Lung (tissue), 12 donors: ENCODE measurements around the gene PROB1. TPM values are rescaled to one million over a fixed set of nuclear protein-coding genes. Genes with fewer than 3 reads are reported as not detected.

Source experiments
- ATAC-seq: fragments of 200-7000 bp; cut with Tn5 transposase; one replicate; pipeline ENCODE4 v1.9.1; 2020; ENCODE audit warnings: moderate number of reproducible peaks; ENCODE audit not compliant: insufficient read depth, low FRiP score
- DNase-seq, 3 donors: peaks; one replicate each; pipeline ENCODE4 v3.0.0-alpha.2; 2013 to 2017
- H3K27ac ChIP-seq, 2 donors: one replicate each; pipeline ENCODE4 v1.5.1; 2013; ENCODE audit warnings: mild to moderate bottlenecking in 2 of 2, moderate library complexity in 2 of 2, control low read depth in 1 of 2, inconsistent platforms in 1 of 2, low read depth in 1 of 2, low read length in 1 of 2
- H3K27me3 ChIP-seq, 3 donors: one replicate each; pipeline ENCODE4 v1.5.1; 2013; ENCODE audit warnings: low read length in 2 of 3; ENCODE audit not compliant: control insufficient read depth in 3 of 3, insufficient read depth in 3 of 3
- H3K36me3 ChIP-seq, 4 donors: one replicate each; pipeline ENCODE4 v1.5.1; 2013; ENCODE audit warnings: low read length in 4 of 4, mild to moderate bottlenecking in 1 of 4, moderate library complexity in 1 of 4; ENCODE audit not compliant: control insufficient read depth in 4 of 4, insufficient read depth in 4 of 4
- H3K4me1 ChIP-seq, 5 donors: one replicate each; pipeline ENCODE4 v1.5.1; 2013; ENCODE audit warnings: low read length in 5 of 5, mild to moderate bottlenecking in 2 of 5, moderate library complexity in 1 of 5; ENCODE audit not compliant: control insufficient read depth in 5 of 5, insufficient read depth in 5 of 5
- H3K4me3 ChIP-seq: one replicate; pipeline ENCODE4 v1.5.1; 2013; ENCODE audit warnings: mild to moderate bottlenecking, control low read depth, moderate library complexity
- H3K9ac ChIP-seq, 2 donors: one replicate each; pipeline ENCODE4 v1.5.1; 2013; ENCODE audit warnings: low read length in 2 of 2, control low read depth in 1 of 2; ENCODE audit not compliant: insufficient read depth in 1 of 2
- H3K9me3 ChIP-seq, 4 donors: one replicate each; pipeline ENCODE4 v1.5.1; 2013; ENCODE audit warnings: low read length in 3 of 4, mild to moderate bottlenecking in 1 of 4, moderate library complexity in 1 of 4; ENCODE audit not compliant: control insufficient read depth in 4 of 4, insufficient read depth in 3 of 4
- WGBS, 2 donors: extraction: QIAGEN DNeasy Blood & Tissue Kit; methylation state at CpG; one replicate each; pipeline ENCODE4 v1.1.7; 2013; 5-methylcytosine and 5-hydroxymethylcytosine counted together
- polyA plus RNA-seq, 2 donors: library from polyadenylated mRNA; stranded (reverse); fragments of 200-250 nt; gene quantifications; one replicate each; pipeline ENCODE4 v1.2.1, GENCODE V29; 2013
- total RNA-seq, 2 donors: library from RNA; depleted of rRNA in 1 of 2; stranded (reverse); fragments of >200 nt in 1 of 2; gene quantifications; one replicate each; pipeline ENCODE4 v1.2.1, GENCODE V29; 2014 to 2021
- TF ChIP-seq, protein P1 (sequence below): IDR thresholded peaks from 2 replicates; pipeline ENCODE4 v1.5.1; 2012; ENCODE audit warnings: mild to moderate bottlenecking; ENCODE audit errors: control extremely low read depth, extremely low read depth
- donor health status: control.
- donor health status: control.
- donor health status: Bipolar disorder and iron deficiency.
- donor health status: healthy.
- donor health status: DM: yes; HTN: yes; CAD: no.

Gene PROB1
- total and polyA plus RNA-seq, 4 donors: 0.33 to 2.2 (median 0.72) TPM

- ATAC-seq (no peak), DNase-seq (no peak)
- no peak overlapping the region for H3K27ac ChIP-seq
- TF ChIP-seq, protein P1, sequence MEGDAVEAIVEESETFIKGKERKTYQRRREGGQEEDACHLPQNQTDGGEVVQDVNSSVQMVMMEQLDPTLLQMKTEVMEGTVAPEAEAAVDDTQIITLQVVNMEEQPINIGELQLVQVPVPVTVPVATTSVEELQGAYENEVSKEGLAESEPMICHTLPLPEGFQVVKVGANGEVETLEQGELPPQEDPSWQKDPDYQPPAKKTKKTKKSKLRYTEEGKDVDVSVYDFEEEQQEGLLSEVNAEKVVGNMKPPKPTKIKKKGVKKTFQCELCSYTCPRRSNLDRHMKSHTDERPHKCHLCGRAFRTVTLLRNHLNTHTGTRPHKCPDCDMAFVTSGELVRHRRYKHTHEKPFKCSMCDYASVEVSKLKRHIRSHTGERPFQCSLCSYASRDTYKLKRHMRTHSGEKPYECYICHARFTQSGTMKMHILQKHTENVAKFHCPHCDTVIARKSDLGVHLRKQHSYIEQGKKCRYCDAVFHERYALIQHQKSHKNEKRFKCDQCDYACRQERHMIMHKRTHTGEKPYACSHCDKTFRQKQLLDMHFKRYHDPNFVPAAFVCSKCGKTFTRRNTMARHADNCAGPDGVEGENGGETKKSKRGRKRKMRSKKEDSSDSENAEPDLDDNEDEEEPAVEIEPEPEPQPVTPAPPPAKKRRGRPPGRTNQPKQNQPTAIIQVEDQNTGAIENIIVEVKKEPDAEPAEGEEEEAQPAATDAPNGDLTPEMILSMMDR: no peak
- no peak overlapping the region for H3K4me3 ChIP-seq
- 82 to 93% methylated on average over 7 of the region's 7 CpGs for WGBS, 2 donors
- H3K36me3 ChIP-seq: peaks cover 3 to 17% (median 7%) of the 10 kb centered on the region in 4 donors
- peaks cover 0 to 3% (median 0%) of the 10 kb centered on the region in 5 donors for H3K4me1 ChIP-seq
- H3K27me3 ChIP-seq: no peaks in the 10 kb centered on the region
- no peak overlapping the region for H3K9ac ChIP-seq
- H3K9me3 ChIP-seq: no peaks in the 10 kb centered on the region
Measured at GRCh38 chr5:139376364-139376763, 18.5 kb downstream of the PROB1 start.

GRCh38 chr5:139374909-139375308 lies 20.0 kb downstream of the PROB1 start:
- Histone ChIP-seq H3K27me3 (no peaks in the 10 kb centered on the region), H3K27ac (no peak overlapping the region), H3K4me1 (peaks cover 0 to 3% (median 0%) of the 10 kb centered on the region in 5 donors), H3K9ac (no peak overlapping the region), H3K36me3 (peaks cover 6 to 21% (median 9%) of the 10 kb centered on the region in 4 donors), H3K9me3 (no peaks in the 10 kb centered on the region), H3K4me3 (no peak overlapping the region)
- ATAC-seq (no peak), DNase-seq (no peak)
- TF ChIP-seq, protein P1: no peak
- 94 to 97% methylated on average over 2 of the region's 2 CpGs for WGBS, 2 donors

- 73 to 83% methylated on average over 7 of the region's 7 CpGs for WGBS, 2 donors
- no peak for ATAC-seq
- Histone ChIP-seq H3K9me3 (no peaks in the 10 kb centered on the region), H3K27ac (no peak overlapping the region), H3K36me3 (peaks cover 11 to 24% (median 22%) of the 10 kb centered on the region in 4 donors), H3K27me3 (no peaks in the 10 kb centered on the region), H3K4me1 (peaks cover 0 to 3% (median 0%) of the 10 kb centered on the region in 5 donors), H3K9ac (no peak overlapping the region), H3K4me3 (no peak overlapping the region)
- TF ChIP-seq, protein P1: no peak
- DNase-seq: no peak
Measured at GRCh38 chr5:139371482-139372435, 23.1 kb downstream of the PROB1 start.
